ENCODE results near the gene ARHGAP19. TPM values are rescaled to one million over a fixed set of nuclear protein-coding genes. Genes with fewer than 3 reads are reported as not detected.
A peak's percentile ranks its signal among the peaks of the same experiment; 100 is the strongest.

Gene ARHGAP19
- polyA plus RNA-seq, 1 donor = 17.2 TPM

GRCh38 chr10:97333601-97334369 lies 41.3 kb upstream of the ARHGAP19 start:
- peaks cover 12% of the 10 kb centered on the region for H3K27me3 ChIP-seq (ENCODE audit: control insufficient read depth, insufficient read depth, low read length)
- peak overlapping the region; percentile 82 for H3K27ac ChIP-seq (ENCODE audit: low read length)
- no peaks in the 10 kb centered on the region for H3K9me3 ChIP-seq (ENCODE audit: control insufficient read depth, low read depth, low read length)
- WGBS (ENCODE audit: insufficient coverage, low lambda C conversion rate) = no CpG with 5 or more reads among the region's 89 CpGs
- peaks cover 9% of the 10 kb centered on the region for H3K36me3 ChIP-seq (ENCODE audit: control insufficient read depth, insufficient read depth, low read length)
- peaks cover 26% of the 10 kb centered on the region for H3K4me1 ChIP-seq (ENCODE audit: control insufficient read depth, insufficient read depth, low read length)
- peak in 1 of 2 donors; percentile 77 for DNase-seq
- H3K4me3 ChIP-seq (ENCODE audit: low read length) = peak overlapping the region; percentile 73

GRCh38 chr10:97333351-97333600 lies 40.8 kb upstream of the ARHGAP19 start:
- Histone ChIP-seq H3K4me3 (ENCODE audit: low read length) (peak overlapping the region; percentile 73), H3K27me3 (ENCODE audit: control insufficient read depth, insufficient read depth, low read length) (peaks cover 12% of the 10 kb centered on the region), H3K27ac (ENCODE audit: low read length) (peak overlapping the region; percentile 82), H3K9me3 (ENCODE audit: control insufficient read depth, low read depth, low read length) (no peaks in the 10 kb centered on the region), H3K4me1 (ENCODE audit: control insufficient read depth, insufficient read depth, low read length) (peaks cover 31% of the 10 kb centered on the region), H3K36me3 (ENCODE audit: control insufficient read depth, insufficient read depth, low read length) (peaks cover 9% of the 10 kb centered on the region)
- no peak for DNase-seq
- WGBS (ENCODE audit: insufficient coverage, low lambda C conversion rate) = no CpG with 5 or more reads among the region's 7 CpGs

GRCh38 chr10:97332591-97333350 lies 40.3 kb upstream of the ARHGAP19 start:
- peak; percentile 71 to 87 for DNase-seq
- Histone ChIP-seq H3K27me3 (ENCODE audit: control insufficient read depth, insufficient read depth, low read length) (peaks cover 12% of the 10 kb centered on the region), H3K9me3 (ENCODE audit: control insufficient read depth, low read depth, low read length) (no peaks in the 10 kb centered on the region), H3K36me3 (ENCODE audit: control insufficient read depth, insufficient read depth, low read length) (peaks cover 9% of the 10 kb centered on the region), H3K4me1 (ENCODE audit: control insufficient read depth, insufficient read depth, low read length) (peaks cover 36% of the 10 kb centered on the region), H3K27ac (ENCODE audit: low read length) (peak overlapping the region; percentile 82), H3K4me3 (ENCODE audit: low read length) (peak overlapping the region; percentile 73)
- no CpG with 5 or more reads among the region's 18 CpGs for WGBS (ENCODE audit: insufficient coverage, low lambda C conversion rate)

GRCh38 chr10:97331153-97331703 lies 38.8 kb upstream of the ARHGAP19 start:
- DNase-seq = no peak
- Histone ChIP-seq H3K27me3 (ENCODE audit: control insufficient read depth, insufficient read depth, low read length) (peaks cover 5% of the 10 kb centered on the region), H3K27ac (ENCODE audit: low read length) (peak overlapping the region; percentile 82), H3K4me3 (ENCODE audit: low read length) (peak overlapping the region; percentile 2), H3K4me1 (ENCODE audit: control insufficient read depth, insufficient read depth, low read length) (peaks cover 37% of the 10 kb centered on the region), H3K36me3 (ENCODE audit: control insufficient read depth, insufficient read depth, low read length) (peaks cover 9% of the 10 kb centered on the region), H3K9me3 (ENCODE audit: control insufficient read depth, low read depth, low read length) (no peaks in the 10 kb centered on the region)
- no CpG with 5 or more reads among the region's 6 CpGs for WGBS (ENCODE audit: insufficient coverage, low lambda C conversion rate)

- no peak for DNase-seq
- Histone ChIP-seq H3K27me3 (ENCODE audit: control insufficient read depth, insufficient read depth, low read length) (no peaks in the 10 kb centered on the region), H3K36me3 (ENCODE audit: control insufficient read depth, insufficient read depth, low read length) (peaks cover 9% of the 10 kb centered on the region), H3K9me3 (ENCODE audit: control insufficient read depth, low read depth, low read length) (no peaks in the 10 kb centered on the region), H3K27ac (ENCODE audit: low read length) (no peak overlapping the region), H3K4me1 (ENCODE audit: control insufficient read depth, insufficient read depth, low read length) (peaks cover 33% of the 10 kb centered on the region), H3K4me3 (ENCODE audit: low read length) (no peak overlapping the region)
- WGBS (ENCODE audit: insufficient coverage, low lambda C conversion rate) = 77% methylated on average over 2 of the region's 5 CpGs
Measured at GRCh38 chr10:97329766-97330165, 37.3 kb upstream of the ARHGAP19 start.

GRCh38 chr10:97328646-97329453 lies 36.4 kb upstream of the ARHGAP19 start:
- peaks cover 33% of the 10 kb centered on the region for H3K4me1 ChIP-seq (ENCODE audit: control insufficient read depth, insufficient read depth, low read length)
- H3K27me3 ChIP-seq (ENCODE audit: control insufficient read depth, insufficient read depth, low read length) = no peaks in the 10 kb centered on the region
- DNase-seq = peak in 1 of 2 donors; percentile 46
- WGBS (ENCODE audit: insufficient coverage, low lambda C conversion rate) = no CpG with 5 or more reads among the region's 3 CpGs
- no peak overlapping the region for H3K4me3 ChIP-seq (ENCODE audit: low read length)
- H3K9me3 ChIP-seq (ENCODE audit: control insufficient read depth, low read depth, low read length) = no peaks in the 10 kb centered on the region
- peak overlapping the region; percentile 11 for H3K27ac ChIP-seq (ENCODE audit: low read length)
- peaks cover 9% of the 10 kb centered on the region for H3K36me3 ChIP-seq (ENCODE audit: control insufficient read depth, insufficient read depth, low read length)

- Histone ChIP-seq H3K36me3 (ENCODE audit: control insufficient read depth, insufficient read depth, low read length) (peaks cover 9% of the 10 kb centered on the region), H3K4me1 (ENCODE audit: control insufficient read depth, insufficient read depth, low read length) (peaks cover 33% of the 10 kb centered on the region), H3K27ac (ENCODE audit: low read length) (no peak overlapping the region), H3K9me3 (ENCODE audit: control insufficient read depth, low read depth, low read length) (no peaks in the 10 kb centered on the region), H3K27me3 (ENCODE audit: control insufficient read depth, insufficient read depth, low read length) (no peaks in the 10 kb centered on the region), H3K4me3 (ENCODE audit: low read length) (no peak overlapping the region)
- peak in 1 of 2 donors; percentile 36 for DNase-seq
- WGBS (ENCODE audit: insufficient coverage, low lambda C conversion rate) = 25% methylated on average over 1 of the region's 7 CpGs
Measured at GRCh38 chr10:97327348-97328294, 35.2 kb upstream of the ARHGAP19 start.

GRCh38 chr10:97325754-97326153 lies 33.3 kb upstream of the ARHGAP19 start:
- no peak for DNase-seq

GRCh38 chr10:97323501-97323900 lies 31.1 kb upstream of the ARHGAP19 start:
- Histone ChIP-seq H3K36me3 (ENCODE audit: control insufficient read depth, insufficient read depth, low read length) (no peaks in the 10 kb centered on the region), H3K9me3 (ENCODE audit: control insufficient read depth, low read depth, low read length) (no peaks in the 10 kb centered on the region), H3K4me3 (ENCODE audit: low read length) (no peak overlapping the region), H3K27ac (ENCODE audit: low read length) (no peak overlapping the region), H3K4me1 (ENCODE audit: control insufficient read depth, insufficient read depth, low read length) (peaks cover 26% of the 10 kb centered on the region), H3K27me3 (ENCODE audit: control insufficient read depth, insufficient read depth, low read length) (peaks cover 21% of the 10 kb centered on the region)
- WGBS (ENCODE audit: insufficient coverage, low lambda C conversion rate) = no CpG with 5 or more reads among the region's 4 CpGs
- no peak for DNase-seq

More at GRCh38 chr10:97325754-97326153, 33.3 kb upstream of the ARHGAP19 start:
- H3K4me1 ChIP-seq (ENCODE audit: control insufficient read depth, insufficient read depth, low read length) = peaks cover 27% of the 10 kb centered on the region
- H3K27me3 ChIP-seq (ENCODE audit: control insufficient read depth, insufficient read depth, low read length) = peaks cover 12% of the 10 kb centered on the region
- no peak overlapping the region for H3K27ac ChIP-seq (ENCODE audit: low read length)
- no peak overlapping the region for H3K4me3 ChIP-seq (ENCODE audit: low read length)
- 45% methylated on average over 3 of the region's 9 CpGs for WGBS (ENCODE audit: insufficient coverage, low lambda C conversion rate)
- peaks cover 9% of the 10 kb centered on the region for H3K36me3 ChIP-seq (ENCODE audit: control insufficient read depth, insufficient read depth, low read length)
- no peaks in the 10 kb centered on the region for H3K9me3 ChIP-seq (ENCODE audit: control insufficient read depth, low read depth, low read length)

Data from large intestine (tissue), 3 donors.